C4-2B (cell line): Measurements from ENCODE around the gene FAM13C.

Experiments
- H3K27ac ChIP-seq: fragments of 450-650 bp; 2 replicates; pipeline ENCODE4 v1.5.1; 2017
- CTCF ChIP-seq: fragments of 450-650 bp; conservative IDR thresholded peaks from 2 replicates; pipeline ENCODE4 v1.5.1; 2017; ENCODE audit warnings: mild to moderate bottlenecking
- ZFX ChIP-seq: fragments of 450-650 bp; IDR thresholded peaks from 2 replicates; pipeline ENCODE4 v1.6.1; 2017

The FAM13C gene

GRCh38 chr10:59388671-59388976 lies 26.3 kb upstream of the FAM13C start:
- TF ChIP-seq CTCF: no peak
- TF ChIP-seq ZFX: no peak
- no peak overlapping the region for H3K27ac ChIP-seq

- no peak overlapping the region for H3K27ac ChIP-seq
- TF ChIP-seq CTCF: no peak
Observed at GRCh38 chr10:59387951-59388670, 25.8 kb upstream of the FAM13C start.

GRCh38 chr10:59384761-59385160 lies 22.4 kb upstream of the FAM13C start:
- no peak for TF ChIP-seq CTCF
- TF ChIP-seq ZFX: no peak
- H3K27ac ChIP-seq: no peak overlapping the region

GRCh38 chr10:59383908-59384307 lies 21.6 kb upstream of the FAM13C start:
- no peak overlapping the region for H3K27ac ChIP-seq
- TF ChIP-seq ZFX (no peak), CTCF (no peak)

GRCh38 chr10:59383436-59383835 lies 21.1 kb upstream of the FAM13C start:
- TF ChIP-seq ZFX: no peak
- TF ChIP-seq CTCF: no peak
- H3K27ac ChIP-seq: no peak overlapping the region

- H3K27ac ChIP-seq: no peak overlapping the region
- no peak for TF ChIP-seq CTCF
- no peak for TF ChIP-seq ZFX
Observed at GRCh38 chr10:59382831-59383295, 20.5 kb upstream of the FAM13C start.

GRCh38 chr10:59381687-59382086 lies 19.3 kb upstream of the FAM13C start:
- TF ChIP-seq ZFX (no peak), CTCF (no peak)
- no peak overlapping the region for H3K27ac ChIP-seq
